SKM-1 treated with dmso at 0.1 percent for 144 hours (cell line): Measurements from ENCODE around the gene NKX1-1.
"Not testable (repeated sequence)": the region's sequence is repeated elsewhere in the genome, so short reads cannot be mapped to it uniquely, and the experiment has no call there.

Experiments
- DNase-seq: peaks from one replicate; lab custom pipeline; 2025; ENCODE audit not compliant: unreplicated experiment; lab: John Stamatoyannopoulos, UW

NKX1-1 gene

GRCh38 chr4:1393866-1394265 lies 12.4 kb downstream of the NKX1-1 start:
- no peak for DNase-seq

DNA sequence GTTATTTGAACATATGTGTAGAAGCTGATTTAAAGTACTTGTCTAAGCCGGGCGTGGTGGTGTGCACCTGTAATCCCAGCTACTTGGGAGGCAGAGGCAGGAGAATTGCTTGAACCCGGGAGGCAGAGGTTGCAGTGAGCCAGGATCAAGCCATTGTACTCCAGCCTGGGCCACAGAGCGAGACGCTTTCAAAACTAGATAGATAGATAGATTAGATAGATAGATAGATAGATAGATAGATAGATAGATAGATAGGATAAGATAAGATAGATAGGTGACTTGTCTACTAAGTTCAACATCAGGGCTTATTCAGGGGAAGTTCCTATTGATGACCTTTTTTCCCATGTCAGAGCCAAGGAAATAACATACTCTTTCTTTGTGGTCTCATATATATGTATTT lies 12.9 kb downstream of the NKX1-1 start:
- not testable (repeated sequence) for DNase-seq

- DNase-seq, result no peak
Observed at GRCh38 chr4:1385373-1386340, 20.6 kb downstream of the NKX1-1 start.

DNA sequence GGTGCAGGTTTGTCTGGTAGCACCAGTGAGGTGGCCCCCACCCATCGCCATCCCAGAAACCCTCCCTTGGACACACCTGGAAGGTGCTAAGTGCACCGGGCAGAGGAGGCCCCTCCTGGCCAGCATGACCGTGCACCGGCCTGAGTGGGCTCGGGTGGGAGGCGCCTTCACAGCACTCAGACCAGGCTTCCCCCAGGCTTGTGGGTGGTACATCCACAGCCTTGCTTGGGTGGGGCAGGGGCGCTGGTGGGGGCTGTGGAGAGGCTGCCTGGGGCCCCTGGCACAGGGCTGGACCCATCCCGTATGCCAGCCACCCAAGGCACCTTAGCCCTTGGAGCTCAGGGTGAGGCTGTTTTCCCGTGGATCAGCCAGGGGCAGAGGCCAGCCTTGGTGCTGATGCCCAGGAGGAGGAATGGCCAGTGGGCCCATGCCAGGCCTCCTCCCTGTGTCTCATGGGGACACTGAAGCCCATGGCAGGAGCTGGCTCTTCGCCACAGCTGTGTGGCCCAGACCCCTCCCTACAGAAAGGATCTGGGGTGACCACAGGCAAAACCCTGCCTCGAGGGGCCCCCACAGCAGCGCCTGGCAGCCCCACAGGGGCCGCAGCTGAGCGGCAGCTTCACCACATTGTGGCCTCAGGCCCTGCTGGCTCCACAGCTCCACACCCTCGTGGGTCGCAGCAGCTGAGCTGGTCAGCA lies 21.4 kb downstream of the NKX1-1 start:
- DNase-seq, result no peak

DNA sequence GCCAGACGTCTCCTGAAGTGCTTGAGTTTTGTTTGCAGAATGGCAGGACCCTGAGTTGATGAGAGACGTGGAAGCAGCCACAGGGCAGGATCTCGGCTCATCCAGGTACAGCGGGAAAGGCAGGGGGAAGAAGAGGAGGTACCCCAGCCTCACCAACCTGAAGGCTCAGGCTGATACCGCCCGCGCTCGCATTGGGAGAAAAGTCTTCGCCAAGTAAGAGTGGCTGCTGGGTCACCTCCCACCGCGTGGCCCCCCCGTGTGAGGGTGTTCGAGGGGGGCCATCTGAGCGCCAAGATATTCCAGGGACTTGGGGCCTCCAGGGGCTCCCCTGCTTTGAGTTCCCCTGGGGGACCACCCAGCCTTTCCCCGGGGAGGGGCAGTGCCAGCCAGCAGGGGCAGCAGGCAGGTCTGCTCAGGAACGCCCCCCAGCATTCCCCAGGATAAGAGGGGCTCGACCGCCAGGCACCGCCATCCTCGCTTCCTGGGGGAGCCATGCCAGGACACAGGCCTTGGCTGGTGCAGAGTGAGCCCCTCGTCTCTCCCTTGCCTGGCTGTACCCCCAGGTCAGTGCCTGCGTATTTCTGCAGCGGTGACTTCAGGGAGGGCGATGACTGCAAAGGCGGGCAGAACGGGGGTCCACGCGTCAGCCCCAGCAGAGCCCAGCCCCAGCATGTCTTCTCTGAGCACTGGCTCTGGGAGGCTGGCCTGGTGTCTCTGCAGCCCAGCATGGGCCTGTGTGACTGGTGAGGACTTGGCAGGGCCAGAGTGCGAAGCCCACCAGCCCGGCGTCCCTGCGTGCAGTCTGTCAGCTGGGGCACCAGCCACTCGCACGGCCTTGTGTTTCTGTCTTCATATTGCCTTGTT lies 22.3 kb downstream of the NKX1-1 start:
- no peak for DNase-seq

GRCh38 chr4:1382776-1383727 lies 23.2 kb downstream of the NKX1-1 start:
- no peak for DNase-seq

DNA sequence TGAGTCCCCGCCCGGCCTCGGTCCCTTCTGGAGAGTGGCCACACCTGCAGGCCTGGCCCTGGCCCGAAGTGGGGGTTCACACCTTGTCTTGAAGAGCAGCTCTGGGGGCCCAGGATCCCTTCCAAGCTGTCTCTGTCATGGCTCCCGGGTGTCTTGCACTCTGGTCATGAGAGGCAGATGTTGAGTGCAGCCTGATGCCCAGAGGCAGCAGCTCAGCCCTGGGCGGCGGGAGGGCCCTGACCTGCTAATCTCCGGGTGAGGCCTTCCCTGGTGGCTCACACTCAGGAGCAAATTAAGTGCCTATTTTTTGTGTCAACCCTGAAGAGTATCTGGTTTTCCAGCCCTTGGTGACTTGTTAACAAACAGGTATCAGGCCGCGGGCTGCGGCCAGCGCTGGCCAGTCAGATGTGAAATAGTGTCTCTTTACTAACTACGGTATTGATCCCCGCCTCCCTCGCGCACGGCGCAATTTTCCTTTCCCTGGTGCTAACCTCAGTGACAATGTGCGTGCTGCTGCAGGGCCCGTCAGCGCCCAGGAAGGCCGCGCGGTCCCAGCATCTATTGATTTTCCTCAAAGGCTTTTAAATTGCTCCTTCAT lies 24.2 kb downstream of the NKX1-1 start:
- DNase-seq, result no peak

DNA sequence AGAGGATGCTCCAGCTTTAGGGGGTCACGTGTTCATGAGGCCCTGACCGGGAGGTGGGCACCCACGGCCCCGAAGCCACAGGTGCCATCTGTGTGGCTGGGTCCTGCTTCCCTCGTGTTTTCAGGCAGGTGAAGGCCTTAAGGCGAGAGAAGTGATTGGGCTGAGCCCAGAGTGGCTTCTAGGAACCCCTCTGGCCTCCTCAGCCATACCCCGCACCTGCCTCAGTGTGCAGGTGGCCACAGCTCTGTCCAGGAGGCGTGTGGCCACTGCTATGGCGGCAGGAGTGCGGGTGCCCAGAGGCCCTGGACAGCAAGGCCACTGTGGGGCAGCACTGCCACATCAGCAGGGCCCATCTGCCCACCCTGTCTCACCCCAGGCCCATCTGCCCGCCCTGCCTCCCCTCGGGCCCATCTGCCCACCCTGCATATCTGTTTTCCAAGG lies 25.0 kb downstream of the NKX1-1 start:
- DNase-seq, result no peak

GRCh38 chr4:1380368-1381151 lies 25.7 kb downstream of the NKX1-1 start:
- no peak for DNase-seq

DNA sequence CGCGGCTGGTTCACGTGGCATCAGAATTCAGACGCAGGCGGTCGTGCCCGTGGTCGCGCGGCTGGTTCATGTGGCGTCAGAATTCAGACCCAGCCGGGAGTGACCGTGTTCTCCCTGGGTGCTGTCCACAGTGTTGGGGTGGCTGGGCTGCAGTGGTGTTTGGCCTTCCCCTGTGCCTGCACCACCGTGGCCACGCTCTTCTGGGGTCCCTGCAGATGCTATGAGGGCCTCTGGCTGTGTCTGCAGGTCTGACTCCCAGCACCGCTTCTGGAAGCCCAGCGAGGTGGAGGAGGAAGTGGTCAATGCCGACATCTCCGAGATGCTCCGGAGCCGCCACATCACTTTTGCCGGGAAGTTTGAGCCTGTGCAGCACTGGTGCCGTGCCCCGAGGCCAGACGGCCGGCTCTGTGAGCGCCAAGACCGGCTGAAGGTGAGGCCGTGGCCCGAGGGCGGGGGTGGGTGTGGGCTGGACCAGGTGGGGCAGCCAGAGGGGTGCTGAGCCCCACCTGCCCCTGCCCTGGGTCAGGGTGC lies 26.4 kb downstream of the NKX1-1 start:
- no peak for DNase-seq

DNA sequence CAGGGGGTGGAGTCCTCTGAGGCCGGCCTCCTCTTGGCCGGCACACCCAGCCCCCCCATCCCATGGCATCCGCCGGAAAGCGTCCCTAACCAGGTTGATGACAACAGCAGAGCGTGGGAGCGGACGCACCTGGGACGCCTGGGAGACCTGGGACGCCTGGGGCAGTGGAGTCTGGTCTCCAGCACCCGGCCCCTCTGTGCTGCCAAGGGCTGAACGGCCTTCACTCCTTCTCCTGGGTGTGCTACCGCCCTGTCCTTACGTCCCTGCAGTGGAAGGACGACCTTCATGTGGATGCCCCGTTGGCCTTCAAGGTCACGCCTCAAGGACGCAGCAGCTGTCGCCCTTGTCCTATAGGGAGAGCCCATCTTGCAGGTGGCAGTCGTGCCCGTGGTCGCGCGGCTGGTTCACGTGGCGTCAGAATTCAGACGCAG lies 26.9 kb downstream of the NKX1-1 start:
- no peak for DNase-seq

DNA sequence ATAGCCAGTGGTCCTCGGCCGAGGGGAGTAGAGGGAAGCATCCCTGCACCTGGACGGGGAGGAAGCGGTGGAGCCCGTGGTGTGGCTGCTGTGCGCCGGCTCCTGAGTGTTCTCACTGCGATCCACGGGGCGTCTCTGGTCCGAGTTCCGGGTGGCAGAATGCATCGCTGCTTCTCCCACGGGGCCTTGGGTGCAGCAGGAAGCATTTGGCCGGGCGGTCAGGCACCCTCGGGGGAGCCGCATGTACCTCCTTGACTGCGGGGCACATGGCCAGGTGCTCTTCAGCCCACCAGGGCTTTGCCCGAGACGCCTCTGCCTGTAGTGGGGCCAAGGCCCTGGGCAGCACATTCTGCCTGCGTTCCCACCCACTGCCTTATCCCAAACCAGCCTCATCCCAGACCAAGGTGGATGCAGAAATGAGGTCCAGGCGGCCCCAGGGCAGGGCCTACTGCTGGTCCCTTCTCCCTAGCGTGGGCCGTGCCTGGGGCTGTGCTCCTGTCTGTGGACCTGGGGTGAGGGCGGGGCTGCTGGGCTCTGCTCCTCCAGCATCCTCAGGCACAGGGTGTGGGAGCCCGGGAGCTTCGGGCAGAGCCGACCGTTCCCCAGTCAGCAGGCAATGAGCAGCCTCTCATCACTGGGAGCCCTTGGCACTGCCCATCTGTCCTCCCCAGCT lies 27.5 kb downstream of the NKX1-1 start:
- no peak for DNase-seq

DNA sequence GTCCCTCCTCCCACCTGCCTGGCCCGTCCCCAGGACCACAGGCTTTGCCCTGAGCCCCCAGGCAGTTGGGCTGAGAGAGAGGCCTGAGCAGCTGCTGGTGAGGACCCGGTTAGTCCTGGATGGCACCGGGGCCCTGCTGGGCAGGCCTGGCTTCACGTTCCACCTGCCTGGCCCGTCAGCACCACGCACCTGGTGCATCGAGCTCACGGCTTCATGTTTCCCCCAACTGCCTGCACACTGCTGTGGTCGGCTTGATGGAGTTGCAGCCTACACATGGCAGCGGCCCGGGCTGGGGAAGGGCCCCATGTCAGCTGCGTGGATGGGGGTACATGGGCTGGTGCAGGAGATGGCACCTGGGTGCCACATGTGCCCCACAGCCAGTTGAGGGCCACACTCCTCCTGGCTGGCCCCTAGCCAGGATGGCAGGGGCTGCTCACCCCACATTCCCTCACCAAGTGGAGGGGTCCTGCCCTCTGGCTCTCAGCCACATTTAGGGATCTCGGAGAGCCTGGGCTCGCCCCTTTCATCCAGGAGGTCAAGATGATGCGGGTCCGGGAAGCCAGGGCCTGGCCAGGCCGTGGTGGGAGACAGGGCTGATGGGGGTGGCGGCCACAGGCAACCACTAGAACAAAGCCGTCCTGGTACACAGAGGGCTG lies 28.5 kb downstream of the NKX1-1 start:
- DNase-seq, result no peak

GRCh38 chr4:1376841-1377605 lies 29.2 kb downstream of the NKX1-1 start:
- no peak for DNase-seq

DNA sequence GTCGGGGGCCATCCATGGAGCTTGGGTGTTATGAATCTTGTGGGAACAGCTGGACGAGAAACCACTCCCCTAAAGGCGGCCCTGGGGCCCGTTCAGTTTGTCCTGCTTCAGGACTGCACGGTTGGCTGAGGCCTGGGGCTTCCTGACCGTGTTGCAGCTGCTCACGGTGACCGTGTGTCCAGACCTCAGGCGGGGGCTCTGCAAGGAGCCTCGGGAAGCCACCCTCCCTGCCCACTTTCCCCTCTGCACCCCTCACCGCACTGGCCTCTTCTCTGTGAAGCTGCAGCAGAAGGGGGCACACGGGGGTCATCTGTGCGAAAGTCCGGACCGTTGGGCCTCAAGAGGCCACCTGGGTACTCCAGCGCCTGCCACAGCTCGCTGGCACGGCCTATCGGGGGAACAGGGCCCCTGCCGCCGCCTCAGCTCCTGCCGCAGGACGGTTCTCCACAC lies 29.8 kb downstream of the NKX1-1 start:
- no peak for DNase-seq

DNA sequence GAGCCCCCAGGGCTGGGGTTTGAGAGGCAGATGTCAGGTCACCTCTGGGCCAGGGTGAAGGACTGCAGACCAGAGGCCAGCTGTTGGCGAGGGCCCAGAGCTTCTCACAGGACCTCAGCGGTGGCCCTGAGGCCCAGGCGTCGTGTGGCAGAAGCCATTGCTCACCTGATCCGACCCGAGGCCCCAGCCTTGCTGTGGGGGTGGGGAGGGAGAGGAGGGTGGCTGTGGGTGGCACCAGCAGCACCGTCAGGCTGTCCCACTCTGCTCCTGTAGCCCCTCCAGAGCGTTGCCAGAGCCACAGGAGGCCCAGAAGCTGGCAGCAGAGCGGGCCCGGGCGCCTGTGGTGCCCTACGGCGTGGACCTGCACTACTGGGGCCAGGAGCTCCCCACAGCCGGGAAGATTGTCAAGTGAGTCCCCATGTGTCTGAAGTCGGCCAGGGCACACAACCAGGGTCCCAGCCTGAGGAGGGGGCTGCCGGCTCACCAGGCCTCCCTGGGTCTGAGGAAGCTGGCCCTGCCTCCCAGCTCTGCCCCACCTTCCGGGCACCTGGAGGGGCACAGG lies 30.4 kb downstream of the NKX1-1 start:
- DNase-seq, result no peak
